ENCODE results near the gene CENPN. TPM values are rescaled to one million over a fixed set of nuclear protein-coding genes. Genes with fewer than 3 reads are reported as not detected.

CENPN gene
- total RNA-seq, 1 donor from 2014 or later, result 10.0 TPM

DNA sequence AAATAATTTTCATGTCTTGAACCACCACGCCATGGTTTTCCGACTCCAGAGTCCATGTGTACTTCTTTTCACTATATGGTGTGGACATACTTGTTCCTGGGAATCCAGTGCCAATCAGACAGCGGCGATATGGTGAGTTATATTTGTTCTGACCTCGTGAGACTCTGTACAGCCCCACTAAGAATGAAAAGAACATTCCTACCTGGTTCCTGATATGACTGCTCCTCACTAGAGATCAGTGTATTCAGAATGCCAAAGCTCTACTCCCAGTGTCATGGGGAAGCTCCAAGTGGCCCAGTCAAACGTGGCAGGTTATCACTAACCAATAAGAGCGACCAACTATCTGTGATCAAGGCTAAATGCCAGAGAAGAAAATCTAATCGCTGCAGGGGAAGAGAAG lies 64.0 kb downstream of the CENPN start:
- intact Hi-C loops (cut with DNase I), result no loop called here
- DNase-seq (ENCODE audit: low spot score), result no peak

DNA sequence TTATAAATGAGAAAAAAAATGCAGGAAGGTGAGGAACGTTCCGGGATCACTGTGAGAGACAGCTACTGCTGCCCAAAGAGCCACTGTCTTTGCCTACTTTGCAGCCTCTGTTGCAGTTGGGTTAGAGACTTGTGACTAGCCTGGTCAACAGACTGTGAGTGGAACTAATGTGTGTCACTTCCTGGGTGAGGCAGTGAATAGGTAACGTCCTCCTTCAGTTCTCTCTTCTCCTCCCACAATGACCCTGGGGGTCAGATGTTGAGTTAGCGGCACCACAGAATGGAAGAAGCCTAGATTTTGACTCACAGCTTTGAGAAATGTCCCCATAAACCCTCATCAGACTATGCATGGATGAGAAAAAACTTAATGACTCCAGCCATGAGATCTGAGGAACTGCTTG lies 64.8 kb downstream of the CENPN start:
- no peak for DNase-seq (ENCODE audit: low spot score)
- intact Hi-C loops (cut with DNase I), result no loop called here

DNA sequence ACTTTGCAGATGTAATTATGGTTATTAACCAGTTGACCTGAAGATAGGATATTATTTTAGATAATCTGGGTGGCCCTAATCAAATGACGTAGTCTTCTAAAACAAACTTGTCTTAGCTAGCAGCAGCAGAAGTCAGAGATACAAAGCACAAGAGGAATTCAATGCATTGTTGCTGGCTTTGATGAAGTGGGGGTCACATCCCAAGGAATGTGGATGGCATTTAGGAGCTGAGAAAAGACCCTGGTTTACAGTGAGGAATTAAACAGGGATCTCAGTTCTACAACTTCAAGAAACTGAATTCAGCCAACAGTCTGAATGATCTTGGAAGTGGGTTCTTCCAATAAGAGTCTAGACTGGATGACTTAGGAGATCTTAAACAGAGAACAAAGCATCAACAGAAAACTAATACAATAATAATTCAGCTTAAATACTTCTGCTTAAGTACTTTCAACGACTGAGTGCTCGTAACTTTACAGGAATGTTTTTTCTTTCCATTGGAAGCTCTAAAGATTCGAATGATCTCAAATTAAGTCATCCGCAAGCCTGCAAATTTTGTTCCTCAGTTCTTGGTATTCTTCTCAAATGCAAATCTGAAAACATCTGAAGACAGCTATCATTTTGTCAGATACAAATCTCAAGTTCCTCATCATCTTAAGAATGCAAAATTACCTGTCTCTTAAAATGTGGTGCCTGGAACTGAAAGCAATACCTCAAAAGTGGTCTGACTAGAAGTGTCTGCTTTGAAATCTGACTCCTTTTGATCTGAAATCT lies 66.7 kb downstream of the CENPN start:
- intact Hi-C loops (cut with DNase I), result no loop called here
- no peak for DNase-seq (ENCODE audit: low spot score)

DNA sequence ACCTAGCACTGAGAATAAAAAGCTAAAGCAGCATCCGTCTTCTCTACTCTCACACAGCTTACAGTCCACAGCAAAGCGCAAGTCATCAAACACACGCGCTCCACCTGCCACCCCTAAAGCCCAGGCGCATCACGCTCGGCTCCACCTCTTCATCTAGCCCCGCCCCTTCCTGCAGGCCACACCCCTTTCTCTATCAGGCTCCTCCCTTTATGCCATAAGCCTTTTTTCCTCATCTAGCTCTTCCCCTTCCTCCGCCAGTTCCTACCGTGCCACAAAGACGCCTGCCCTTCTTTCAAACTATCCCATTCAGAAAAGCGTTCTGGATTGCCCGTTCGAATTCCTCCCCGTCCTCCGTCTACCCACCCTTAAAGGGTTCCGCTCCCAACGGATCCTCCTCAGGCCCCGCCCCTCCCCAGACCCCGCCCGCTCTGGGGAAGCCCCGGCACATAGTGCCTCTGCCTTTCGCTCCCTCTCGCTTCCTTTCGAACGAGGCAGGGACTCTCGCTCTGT lies 69.6 kb downstream of the CENPN start:
- peak; percentile 95 for DNase-seq (ENCODE audit: low spot score)
- intact Hi-C loops (cut with DNase I), result loop anchor here (2.0 kb wide), 1 partner anchor 42 kb away; the partner anchor contains the start of gene ATMIN

DNA sequence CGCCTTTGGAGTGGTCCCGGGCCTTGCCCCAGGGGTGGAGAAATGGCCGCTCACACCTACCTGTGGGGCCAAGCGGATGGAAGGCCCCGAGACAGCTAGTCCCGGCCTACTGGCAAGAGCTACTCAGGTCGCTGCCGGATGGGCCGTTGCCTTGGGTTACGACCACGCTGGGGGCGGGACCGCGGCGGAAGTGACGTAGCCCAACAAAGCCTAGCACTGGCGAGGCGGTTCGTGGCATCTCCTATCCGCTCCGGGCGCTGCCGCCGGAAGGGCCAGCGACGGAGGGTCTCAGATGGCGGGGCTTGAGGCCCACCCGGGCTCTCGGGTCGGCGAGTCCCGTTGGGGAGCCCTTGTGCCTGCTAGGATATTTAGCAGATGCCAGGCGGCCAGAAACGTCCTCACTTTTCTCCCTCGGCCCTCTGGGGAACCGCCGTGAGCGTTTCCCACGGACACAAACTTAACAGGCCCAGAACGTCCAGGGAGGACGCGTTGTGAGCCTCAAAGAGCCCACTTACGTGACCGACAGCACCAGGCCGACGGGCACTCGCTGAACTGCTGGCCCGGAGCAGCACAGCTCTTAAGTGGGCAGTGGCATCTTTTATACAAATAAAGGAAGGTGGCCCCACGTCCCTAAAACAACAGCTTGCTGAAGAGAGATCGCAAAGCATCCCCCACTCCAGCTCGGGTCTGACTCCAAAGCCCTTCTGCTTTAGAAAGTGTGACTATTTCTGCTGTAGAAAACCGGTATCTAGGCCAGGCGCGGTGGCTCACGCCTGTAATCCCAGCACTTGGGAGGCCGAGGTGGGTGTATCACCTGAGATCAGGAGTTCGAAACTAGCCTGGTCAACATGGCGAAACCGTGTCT lies 70.3 kb downstream of the CENPN start, which contains the start of gene C16orf46:
Gene C16orf46 (minus strand): TSS at position 163 of the 865 bp plus-strand sequence. CDS start 13,283 bp downstream, outside the sequence.
- intact Hi-C loops (cut with DNase I), result loop anchor here (2.0 kb wide), 1 partner anchor 43 kb away; the partner anchor contains the start of gene ATMIN
- DNase-seq (ENCODE audit: low spot score), result peak; percentile 99

DNA sequence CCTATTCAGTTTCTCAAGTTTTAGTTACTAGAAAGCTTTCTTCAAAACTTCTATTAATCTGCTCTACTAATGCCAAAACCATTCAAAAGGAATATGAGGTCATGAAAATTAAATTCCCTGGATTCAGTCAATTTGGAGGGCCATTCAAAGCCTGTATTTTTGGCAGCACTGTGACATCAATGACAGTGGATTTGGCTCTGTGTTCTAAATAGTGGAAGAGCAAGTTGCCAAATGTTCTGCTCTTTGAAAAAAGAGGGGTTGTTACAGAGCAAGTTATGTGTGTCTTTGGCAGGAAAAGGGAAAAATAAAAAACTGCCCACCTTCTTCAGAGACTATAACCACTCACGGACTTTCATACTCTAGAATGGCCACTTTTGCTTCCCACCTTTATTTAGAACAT lies 73.2 kb downstream of the CENPN start:
- DNase-seq (ENCODE audit: low spot score), result no peak
- intact Hi-C loops (cut with DNase I), result no loop called here

DNA sequence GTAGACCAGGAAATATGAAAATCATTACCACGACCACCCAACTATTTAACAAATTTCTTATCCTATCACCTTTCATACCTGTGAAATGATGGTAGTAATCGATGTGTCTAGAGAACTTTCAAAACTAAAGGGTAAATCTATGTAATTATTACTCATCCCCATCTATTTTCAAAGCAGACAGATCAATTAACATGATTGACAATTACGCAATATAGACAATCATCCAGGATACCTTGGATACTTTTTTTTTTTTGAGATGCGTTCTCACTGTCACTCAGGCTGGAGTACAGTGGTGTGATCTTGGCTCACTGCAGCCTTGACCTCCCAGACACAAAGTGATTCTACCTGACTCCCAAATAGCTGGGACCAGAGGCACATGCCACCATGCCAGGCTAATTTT lies 74.0 kb downstream of the CENPN start:
- intact Hi-C loops (cut with DNase I), result no loop called here
- DNase-seq (ENCODE audit: low spot score), result no peak

Other genes with a start within 250 kb of the CENPN start
- gene CDYL2, start 202.6 kb upstream of the CENPN start, total RNA-seq, result 6.0 TPM
- gene CMC2, start 329 bp upstream of the CENPN start, total RNA-seq, result 112 TPM
- gene ATMIN, start 28.6 kb downstream of the CENPN start, total RNA-seq, result 26.0 TPM
- gene C16orf46, start 70.0 kb downstream of the CENPN start, total RNA-seq, result 1.5 TPM
- gene GCSH, start 89.2 kb downstream of the CENPN start, total RNA-seq, result 35.2 TPM
- gene BCO1, start 231.5 kb downstream of the CENPN start, total RNA-seq, result not detected